ENCODE data around the gene ARHGAP28. TPM values are rescaled to one million over a fixed set of nuclear protein-coding genes. Genes with fewer than 3 reads are reported as not detected.

The ARHGAP28 gene
- total RNA-seq, 2 donors from 2014 or later: 3.0 TPM

- DNase-seq (ENCODE audit: low spot score): no peak
Measured at GRCh38 chr18:6878556-6879297, 149.2 kb downstream of the ARHGAP28 start.

GRCh38 chr18:6879508-6880195, 150.1 kb downstream of the ARHGAP28 start:
- Histone ChIP-seq H3K27ac (no peak overlapping the region), H3K4me1 (peaks cover 0 to 7% of the 10 kb centered on the region in 2 donors), H3K36me3 (no peaks in the 10 kb centered on the region), H3K4me3 (no peak overlapping the region), H3K9me3 (no peaks in the 10 kb centered on the region), H3K27me3 (no peaks in the 10 kb centered on the region)
- no peak for DNase-seq (ENCODE audit: low spot score)
- TF ChIP-seq CTCF (IDR thresholded peaks at IDR 0.05): no peak

More at GRCh38 chr18:6878556-6879297, 149.2 kb downstream of the ARHGAP28 start:
- no peak for TF ChIP-seq CTCF (IDR thresholded peaks at IDR 0.05)
- Histone ChIP-seq H3K9me3 (no peaks in the 10 kb centered on the region), H3K4me3 (no peak overlapping the region), H3K36me3 (no peaks in the 10 kb centered on the region), H3K27ac (no peak overlapping the region), H3K27me3 (no peaks in the 10 kb centered on the region), H3K4me1 (peaks cover 0 to 7% of the 10 kb centered on the region in 2 donors)

DNA sequence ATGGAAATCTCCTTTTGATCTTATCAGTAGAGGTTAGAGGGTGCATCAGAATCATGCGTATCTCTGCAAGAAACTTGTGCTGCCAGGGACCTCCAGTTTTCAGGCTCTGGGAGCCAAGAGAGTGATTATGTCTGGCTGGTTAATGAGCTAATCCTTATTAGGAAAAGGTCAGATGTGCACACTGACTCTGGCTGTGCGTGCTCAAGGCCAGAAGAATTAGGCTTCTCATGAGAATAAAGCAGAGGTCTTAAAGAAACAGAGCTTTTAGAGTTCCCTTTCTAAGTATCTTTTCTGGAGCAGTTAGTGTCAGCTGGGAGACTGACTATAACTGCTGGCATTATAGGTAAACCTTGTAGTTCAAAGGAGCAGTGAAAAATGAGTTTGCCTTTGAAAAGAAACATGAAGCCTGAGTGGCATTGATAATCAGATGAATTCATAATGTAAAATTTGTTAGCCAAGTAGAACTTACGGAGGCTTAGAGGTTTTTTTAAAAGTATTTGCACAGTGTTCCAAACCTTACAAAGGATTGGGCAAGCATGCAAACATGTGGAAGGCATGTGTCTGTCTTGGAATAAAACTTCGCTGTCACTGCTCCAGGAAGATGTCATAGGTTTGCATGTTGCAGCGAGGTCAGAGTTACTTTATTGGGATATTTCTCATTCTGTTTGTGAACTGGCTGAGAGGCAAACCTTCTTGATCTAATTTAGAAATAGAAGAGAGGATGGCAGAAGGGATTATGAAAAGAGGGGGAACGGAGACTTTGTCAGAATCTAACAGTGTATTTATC, 151.7 kb downstream of the ARHGAP28 start:
- no peaks in the 10 kb centered on the region for H3K9me3 ChIP-seq
- H3K4me3 ChIP-seq: no peak overlapping the region
- H3K27ac ChIP-seq: no peak overlapping the region
- peaks cover 0 to 7% of the 10 kb centered on the region in 2 donors for H3K4me1 ChIP-seq
- TF ChIP-seq CTCF (IDR thresholded peaks at IDR 0.05): no peak
- H3K36me3 ChIP-seq: no peaks in the 10 kb centered on the region
- no peaks in the 10 kb centered on the region for H3K27me3 ChIP-seq
- DNase-seq (ENCODE audit: low spot score): no peak

DNA sequence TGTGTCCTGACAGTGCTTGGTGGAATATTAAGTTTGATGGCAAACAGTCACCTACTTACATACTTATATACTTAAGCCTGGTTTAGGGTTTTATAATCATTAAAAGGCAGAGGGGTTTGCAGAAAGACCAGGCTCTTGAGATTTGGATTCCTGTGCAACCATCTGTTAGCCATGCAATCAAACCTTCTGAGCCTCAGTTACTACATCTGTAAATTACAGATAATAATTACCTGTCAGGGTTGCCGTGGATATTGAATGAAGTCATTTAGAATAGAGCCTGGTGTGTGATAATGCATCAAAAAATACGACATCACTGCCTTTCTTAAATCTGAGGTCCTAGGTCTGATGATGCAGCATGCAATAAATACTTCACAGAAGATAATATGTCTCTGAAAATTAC, 152.9 kb downstream of the ARHGAP28 start:
- H3K4me3 ChIP-seq: no peak overlapping the region
- H3K4me1 ChIP-seq: peaks cover 0 to 7% of the 10 kb centered on the region in 2 donors
- no peaks in the 10 kb centered on the region for H3K9me3 ChIP-seq
- no peak for TF ChIP-seq CTCF (IDR thresholded peaks at IDR 0.05)
- DNase-seq (ENCODE audit: low spot score): no peak
- H3K27me3 ChIP-seq: no peaks in the 10 kb centered on the region
- H3K36me3 ChIP-seq: no peaks in the 10 kb centered on the region
- H3K27ac ChIP-seq: no peak overlapping the region

GRCh38 chr18:6885006-6885481, 155.5 kb downstream of the ARHGAP28 start:
- H3K4me1 ChIP-seq: peaks cover 0 to 7% of the 10 kb centered on the region in 2 donors
- H3K27me3 ChIP-seq: no peaks in the 10 kb centered on the region
- TF ChIP-seq CTCF (IDR thresholded peaks at IDR 0.05): no peak
- H3K27ac ChIP-seq: no peak overlapping the region
- no peak overlapping the region for H3K4me3 ChIP-seq
- DNase-seq (ENCODE audit: low spot score): no peak
- no peaks in the 10 kb centered on the region for H3K9me3 ChIP-seq
- H3K36me3 ChIP-seq: peaks cover under 1% of the 10 kb centered on the region
